LNCAP (cell line): ENCODE results near the gene CAMK2A.

Experiments
- TF ChIP-seq, protein P1 (sequence below): fragments of 450-650 bp; IDR thresholded peaks from 2 replicates; pipeline ENCODE4 v1.5.1; 2017; ENCODE audit warnings: mild to moderate bottlenecking

CAMK2A gene

DNA sequence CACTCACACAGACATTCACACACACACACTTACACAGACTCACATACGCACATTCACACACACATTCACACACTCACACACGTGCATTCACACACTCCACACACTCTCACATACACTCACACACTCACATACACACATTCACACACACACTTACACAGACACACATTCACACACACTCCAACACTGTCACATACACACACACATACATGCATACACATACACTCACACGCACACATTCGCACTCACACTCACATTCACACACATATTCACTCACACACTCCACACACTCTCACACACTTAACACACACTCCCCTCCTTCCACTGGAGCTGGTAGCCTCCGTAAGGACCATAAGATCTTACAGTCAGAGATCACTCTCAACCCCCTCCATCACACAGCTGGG lies 26.2 kb downstream of the CAMK2A start:
- TF ChIP-seq, protein P1, sequence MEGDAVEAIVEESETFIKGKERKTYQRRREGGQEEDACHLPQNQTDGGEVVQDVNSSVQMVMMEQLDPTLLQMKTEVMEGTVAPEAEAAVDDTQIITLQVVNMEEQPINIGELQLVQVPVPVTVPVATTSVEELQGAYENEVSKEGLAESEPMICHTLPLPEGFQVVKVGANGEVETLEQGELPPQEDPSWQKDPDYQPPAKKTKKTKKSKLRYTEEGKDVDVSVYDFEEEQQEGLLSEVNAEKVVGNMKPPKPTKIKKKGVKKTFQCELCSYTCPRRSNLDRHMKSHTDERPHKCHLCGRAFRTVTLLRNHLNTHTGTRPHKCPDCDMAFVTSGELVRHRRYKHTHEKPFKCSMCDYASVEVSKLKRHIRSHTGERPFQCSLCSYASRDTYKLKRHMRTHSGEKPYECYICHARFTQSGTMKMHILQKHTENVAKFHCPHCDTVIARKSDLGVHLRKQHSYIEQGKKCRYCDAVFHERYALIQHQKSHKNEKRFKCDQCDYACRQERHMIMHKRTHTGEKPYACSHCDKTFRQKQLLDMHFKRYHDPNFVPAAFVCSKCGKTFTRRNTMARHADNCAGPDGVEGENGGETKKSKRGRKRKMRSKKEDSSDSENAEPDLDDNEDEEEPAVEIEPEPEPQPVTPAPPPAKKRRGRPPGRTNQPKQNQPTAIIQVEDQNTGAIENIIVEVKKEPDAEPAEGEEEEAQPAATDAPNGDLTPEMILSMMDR, result no peak

DNA sequence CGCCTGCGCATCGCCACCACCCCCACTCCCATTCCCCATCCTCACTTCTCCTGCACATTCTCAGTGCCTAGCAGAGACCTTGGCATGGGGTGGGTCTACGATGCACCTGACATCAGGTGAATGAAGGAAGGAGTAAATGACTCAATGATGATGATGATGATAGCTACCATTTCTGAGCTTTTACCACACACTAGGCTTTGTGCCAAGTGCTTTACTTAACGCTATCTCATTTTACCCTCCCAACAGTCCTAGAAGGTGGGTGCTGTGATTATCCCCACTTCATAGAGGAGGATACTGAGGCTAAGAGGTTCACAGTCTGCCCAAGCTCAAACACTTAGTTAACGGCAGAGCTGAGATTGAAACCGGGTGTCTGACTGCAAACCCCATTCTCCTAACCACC lies 27.1 kb downstream of the CAMK2A start:
- TF ChIP-seq, protein P1, result no peak

DNA sequence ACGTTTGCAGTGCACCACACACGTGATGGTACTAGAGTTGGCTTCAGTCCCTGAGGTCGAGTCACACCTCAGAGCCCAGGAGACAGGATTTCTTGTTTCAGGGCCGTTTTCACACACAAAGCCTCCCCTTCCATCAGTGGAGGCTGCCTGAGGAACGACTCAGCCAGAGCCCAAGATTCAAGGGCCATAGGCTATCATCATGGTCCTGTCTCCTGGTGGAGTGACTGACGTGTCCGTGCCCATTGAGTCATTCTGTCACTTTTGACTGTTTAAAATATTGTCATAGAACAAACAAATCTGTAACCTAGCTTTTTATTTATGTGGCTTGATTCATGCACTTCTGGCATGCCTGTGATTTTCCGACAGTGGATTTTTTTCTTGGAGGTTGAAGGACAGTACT lies 28.3 kb downstream of the CAMK2A start:
- TF ChIP-seq, protein P1, result no peak

DNA sequence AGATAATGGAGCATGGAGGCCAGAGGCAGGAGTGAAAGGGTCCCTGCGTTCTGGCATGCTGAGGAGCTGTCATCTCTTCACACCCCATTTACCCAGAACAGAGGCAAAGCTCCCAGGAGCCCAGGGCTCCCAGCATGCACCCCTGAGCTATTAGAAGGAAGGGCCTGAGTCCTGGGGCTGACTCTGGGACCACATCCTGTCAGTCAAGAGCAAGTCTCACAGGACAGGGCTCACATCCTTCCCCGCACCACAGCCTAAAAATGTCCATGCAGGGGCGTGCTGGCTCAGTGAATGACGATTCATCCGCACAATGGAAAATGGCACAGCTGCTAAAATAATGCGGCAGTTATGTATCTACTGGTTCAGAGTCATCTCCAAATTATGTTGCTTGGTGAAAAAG lies 31.4 kb downstream of the CAMK2A start:
- TF ChIP-seq, protein P1, result no peak

DNA sequence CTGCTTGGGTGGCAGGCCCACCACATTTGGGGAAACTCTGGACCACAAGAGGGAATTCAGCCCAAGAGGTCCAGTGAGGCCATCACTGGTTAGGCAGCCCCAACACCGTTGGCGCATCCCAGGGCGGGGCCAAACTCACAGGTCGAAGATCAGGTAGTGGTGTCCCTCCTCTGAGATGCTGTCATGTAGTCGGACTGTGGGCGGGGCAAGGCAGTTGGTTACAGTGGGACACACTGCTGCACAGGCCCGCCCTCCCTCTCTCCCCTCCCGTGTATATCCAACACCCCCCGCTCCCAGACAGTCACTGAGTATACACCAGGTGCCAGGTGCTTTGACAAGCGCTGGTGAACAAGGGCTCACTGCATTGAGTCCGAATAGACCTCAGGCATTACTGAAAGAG lies 32.1 kb downstream of the CAMK2A start:
- TF ChIP-seq, protein P1, result no peak

DNA sequence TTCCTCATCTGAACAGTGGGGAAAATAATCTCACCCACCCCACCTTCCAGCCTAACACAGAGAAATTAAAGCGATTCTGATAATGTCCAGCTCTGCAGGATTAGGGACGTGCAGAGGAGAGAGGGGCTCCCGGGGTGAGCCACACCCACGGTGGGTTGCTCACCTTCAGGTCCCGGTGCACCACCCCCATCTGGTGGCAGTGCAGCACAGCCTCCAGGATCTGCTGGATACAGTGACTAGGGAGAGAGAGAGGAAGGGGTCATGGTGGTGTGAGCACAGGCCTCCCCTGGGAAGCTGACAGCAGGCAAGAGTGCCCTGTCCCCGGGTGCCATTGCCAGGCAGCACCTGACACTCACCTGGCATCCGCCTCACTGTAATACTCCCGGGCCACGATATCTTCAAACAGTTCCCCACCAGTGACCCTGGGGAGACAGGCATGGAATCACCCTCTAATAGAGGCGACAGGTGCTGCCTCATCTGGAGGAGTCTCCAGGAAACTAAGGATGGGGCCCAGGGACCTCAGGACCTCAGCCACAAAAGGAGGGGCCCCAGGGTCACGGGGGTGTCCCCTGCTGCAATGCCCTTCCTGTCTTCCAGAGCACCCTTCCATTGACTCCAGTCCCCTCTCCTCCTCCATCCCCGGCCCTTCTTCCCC lies 33.0 kb downstream of the CAMK2A start:
- TF ChIP-seq, protein P1, result no peak

DNA sequence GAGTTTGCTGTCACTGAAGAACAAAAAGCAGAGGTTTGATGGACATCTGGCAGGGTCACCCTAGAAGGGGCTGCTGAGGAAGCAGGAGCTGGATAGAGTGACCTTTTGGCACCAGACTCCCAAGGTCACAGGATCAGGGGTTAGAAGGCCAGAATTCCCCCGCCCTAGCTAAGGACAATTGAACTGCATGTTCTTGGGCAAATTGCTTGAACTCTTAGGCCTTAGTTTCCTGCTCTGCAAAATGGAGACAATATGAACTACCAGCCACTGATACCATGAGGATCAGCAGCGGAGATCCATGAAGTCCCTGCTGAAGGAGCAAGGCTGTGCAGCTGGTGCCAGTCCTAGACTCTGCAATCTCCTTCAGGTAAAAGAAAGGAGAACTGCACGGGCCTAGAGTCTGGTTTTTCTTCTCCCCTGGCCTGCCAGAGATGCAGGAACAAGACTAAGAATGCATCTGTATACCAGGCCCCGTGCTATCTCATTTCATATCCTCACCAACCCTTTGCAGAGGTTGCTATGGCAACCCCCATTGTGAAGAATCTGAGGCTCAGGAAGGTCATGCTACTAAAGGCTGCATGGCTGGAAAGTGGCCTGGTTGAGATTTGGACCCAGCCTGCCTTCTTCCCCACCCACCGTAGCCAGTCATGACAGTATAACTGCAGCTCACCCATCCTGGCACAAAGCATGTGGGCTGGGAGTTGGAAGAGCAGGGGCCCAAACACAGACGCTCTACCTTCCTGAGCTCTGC lies 33.7 kb downstream of the CAMK2A start:
- TF ChIP-seq, protein P1, result no peak
